ENCODE results near the gene PCDHGA10. TPM values are rescaled to one million over a fixed set of nuclear protein-coding genes. Genes with fewer than 3 reads are reported as not detected.
"Not testable (repeated sequence)": the region's sequence is repeated elsewhere in the genome, so short reads cannot be mapped to it uniquely, and the experiment has no call there.

Gene PCDHGA10
- total RNA-seq, 1 experiment from 2014 or later, result 2.9 TPM

- Histone ChIP-seq H3K4me3 (no peak overlapping the region), H3K9me3 (replicated peaks) (peaks cover 31% of the 10 kb centered on the region), H3K27me3 (replicated peaks) (no peaks in the 10 kb centered on the region), H3K27ac (no peak overlapping the region), H3K4me1 (replicated peaks) (no peaks in the 10 kb centered on the region), H3K36me3 (no peaks in the 10 kb centered on the region)
- no peak for DNase-seq (ENCODE audit: low read depth in 1 of 2, low spot score in 2 of 2)
These were observed 15.1 kb downstream of the PCDHGA10 start for GRCh38 chr5:141427783-141428426.

GRCh38 chr5:141430332-141431113 lies 17.7 kb downstream of the PCDHGA10 start, which contains the start of gene PCDHGA12:
PCDHGA12 (plus strand) TSS chr5:141430507; CDS start chr5:141430760, 253 bp downstream.
- H3K9me3 ChIP-seq (replicated peaks), result peaks cover 29% of the 10 kb centered on the region
- no peak for DNase-seq (ENCODE audit: low read depth in 1 of 2, low spot score in 2 of 2)
- no peaks in the 10 kb centered on the region for H3K4me1 ChIP-seq (replicated peaks)
- no peaks in the 10 kb centered on the region for H3K27me3 ChIP-seq (replicated peaks)
- H3K36me3 ChIP-seq, result no peaks in the 10 kb centered on the region
- H3K4me3 ChIP-seq, result no peak within 1 kb of the TSS
- no peak within 1 kb of the TSS for H3K27ac ChIP-seq

GRCh38 chr5:141431286-141431685 lies 18.5 kb downstream of the PCDHGA10 start:
- no peak overlapping the region for H3K27ac ChIP-seq
- H3K4me3 ChIP-seq, result no peak overlapping the region
- H3K9me3 ChIP-seq (replicated peaks), result peaks cover 29% of the 10 kb centered on the region
- H3K27me3 ChIP-seq (replicated peaks), result no peaks in the 10 kb centered on the region
- no peaks in the 10 kb centered on the region for H3K36me3 ChIP-seq
- no peaks in the 10 kb centered on the region for H3K4me1 ChIP-seq (replicated peaks)
- DNase-seq (ENCODE audit: low read depth in 1 of 2, low spot score in 2 of 2), result no peak

- not testable (repeated sequence) for H3K4me1 ChIP-seq (replicated peaks); H3K4me3 ChIP-seq; H3K36me3 ChIP-seq; DNase-seq (ENCODE audit: low read depth in 1 of 2, low spot score in 2 of 2); H3K27ac ChIP-seq; H3K27me3 ChIP-seq (replicated peaks)
- H3K9me3 ChIP-seq (replicated peaks), result peaks cover 26% of the 10 kb centered on the region
These were observed 19.5 kb downstream of the PCDHGA10 start for GRCh38 chr5:141432308-141432707.

- H3K36me3 ChIP-seq; H3K4me1 ChIP-seq (replicated peaks); H3K27me3 ChIP-seq (replicated peaks); H3K4me3 ChIP-seq; H3K27ac ChIP-seq; DNase-seq (ENCODE audit: low read depth in 1 of 2, low spot score in 2 of 2): not testable (repeated sequence)
- H3K9me3 ChIP-seq (replicated peaks), result peaks cover 22% of the 10 kb centered on the region
These were observed 19.9 kb downstream of the PCDHGA10 start for GRCh38 chr5:141432726-141433125.

- Histone ChIP-seq H3K36me3 (no peaks in the 10 kb centered on the region), H3K27ac (no peak overlapping the region), H3K27me3 (replicated peaks) (no peaks in the 10 kb centered on the region), H3K4me1 (replicated peaks) (no peaks in the 10 kb centered on the region), H3K9me3 (replicated peaks) (peaks cover 19% of the 10 kb centered on the region), H3K4me3 (no peak overlapping the region)
- no peak for DNase-seq (ENCODE audit: low read depth in 1 of 2, low spot score in 2 of 2)
These were observed 21.2 kb downstream of the PCDHGA10 start for GRCh38 chr5:141434006-141434405.

GRCh38 chr5:141437221-141437620 lies 24.4 kb downstream of the PCDHGA10 start:
- no peak for DNase-seq (ENCODE audit: low read depth in 1 of 2, low spot score in 2 of 2)
- no peaks in the 10 kb centered on the region for H3K4me1 ChIP-seq (replicated peaks)
- peaks cover 9% of the 10 kb centered on the region for H3K9me3 ChIP-seq (replicated peaks)
- no peaks in the 10 kb centered on the region for H3K27me3 ChIP-seq (replicated peaks)
- no peak overlapping the region for H3K4me3 ChIP-seq
- H3K27ac ChIP-seq, result no peak overlapping the region
- no peaks in the 10 kb centered on the region for H3K36me3 ChIP-seq

GRCh38 chr5:141439411-141440141 lies 26.8 kb downstream of the PCDHGA10 start:
- DNase-seq (ENCODE audit: low read depth in 1 of 2, low spot score in 2 of 2), result no peak
- no peak overlapping the region for H3K27ac ChIP-seq
- H3K4me3 ChIP-seq, result no peak overlapping the region
- no peaks in the 10 kb centered on the region for H3K27me3 ChIP-seq (replicated peaks)
- peaks cover 9% of the 10 kb centered on the region; the same call in 1 of the 2 replicates for H3K9me3 ChIP-seq (replicated peaks)
- no peaks in the 10 kb centered on the region for H3K4me1 ChIP-seq (replicated peaks)
- H3K36me3 ChIP-seq, result no peaks in the 10 kb centered on the region

GRCh38 chr5:141440341-141440740 lies 27.6 kb downstream of the PCDHGA10 start:
- peaks cover 9% of the 10 kb centered on the region; the same call in 1 of the 2 replicates for H3K9me3 ChIP-seq (replicated peaks)
- no peak overlapping the region for H3K4me3 ChIP-seq
- H3K36me3 ChIP-seq, result no peaks in the 10 kb centered on the region
- no peaks in the 10 kb centered on the region for H3K27me3 ChIP-seq (replicated peaks)
- H3K4me1 ChIP-seq (replicated peaks), result no peaks in the 10 kb centered on the region
- H3K27ac ChIP-seq, result no peak overlapping the region
- DNase-seq (ENCODE audit: low read depth in 1 of 2, low spot score in 2 of 2), result no peak

- Histone ChIP-seq H3K9me3 (replicated peaks) (peaks cover 9% of the 10 kb centered on the region; the same call in 1 of the 2 replicates), H3K27ac (no peak overlapping the region), H3K36me3 (no peaks in the 10 kb centered on the region), H3K4me1 (replicated peaks) (no peaks in the 10 kb centered on the region), H3K4me3 (no peak overlapping the region), H3K27me3 (replicated peaks) (no peaks in the 10 kb centered on the region)
- DNase-seq (ENCODE audit: low read depth in 1 of 2, low spot score in 2 of 2), result no peak
These were observed 28.9 kb downstream of the PCDHGA10 start for GRCh38 chr5:141441571-141442170.

- H3K27me3 ChIP-seq (replicated peaks), result no peaks in the 10 kb centered on the region
- H3K4me1 ChIP-seq (replicated peaks), result no peaks in the 10 kb centered on the region
- DNase-seq (ENCODE audit: low read depth in 1 of 2, low spot score in 2 of 2), result no peak
- no peaks in the 10 kb centered on the region for H3K9me3 ChIP-seq (replicated peaks)
- H3K27ac ChIP-seq, result no peak overlapping the region
- H3K4me3 ChIP-seq, result no peak overlapping the region
- no peaks in the 10 kb centered on the region for H3K36me3 ChIP-seq
These were observed 52.6 kb downstream of the PCDHGA10 start for GRCh38 chr5:141465351-141465750.

Measured in SJSA1 (cell line).